Keratinocyte (primary cell): ENCODE measurements around the gene MAST2.

Source experiments
- EZH2 ChIP-seq: IDR thresholded peaks from one replicate; pipeline ENCODE4 v1.6.1; 2012; ENCODE audit warnings: inconsistent platforms, mild to moderate bottlenecking, low read length, moderate library complexity
- TF ChIP-seq, protein P1 (sequence below), 3 experiments: IDR thresholded peaks in 1 of 3; conservative IDR thresholded peaks in 1 of 3; optimal IDR thresholded peaks in 1 of 3; 2 replicates in 2 of 3; 3 replicates in 1 of 3; pipeline versions ENCODE3 to v1.5.1; 2011; ENCODE audit warnings: low read length in 3 of 3, mild to moderate bottlenecking in 3 of 3, moderate library complexity in 2 of 3, control low read depth in 1 of 3, inconsistent platforms in 1 of 3; ENCODE audit not compliant: insufficient read depth in 2 of 3; ENCODE audit errors: extremely low read depth in 1 of 3

- TF ChIP-seq, protein P1, sequence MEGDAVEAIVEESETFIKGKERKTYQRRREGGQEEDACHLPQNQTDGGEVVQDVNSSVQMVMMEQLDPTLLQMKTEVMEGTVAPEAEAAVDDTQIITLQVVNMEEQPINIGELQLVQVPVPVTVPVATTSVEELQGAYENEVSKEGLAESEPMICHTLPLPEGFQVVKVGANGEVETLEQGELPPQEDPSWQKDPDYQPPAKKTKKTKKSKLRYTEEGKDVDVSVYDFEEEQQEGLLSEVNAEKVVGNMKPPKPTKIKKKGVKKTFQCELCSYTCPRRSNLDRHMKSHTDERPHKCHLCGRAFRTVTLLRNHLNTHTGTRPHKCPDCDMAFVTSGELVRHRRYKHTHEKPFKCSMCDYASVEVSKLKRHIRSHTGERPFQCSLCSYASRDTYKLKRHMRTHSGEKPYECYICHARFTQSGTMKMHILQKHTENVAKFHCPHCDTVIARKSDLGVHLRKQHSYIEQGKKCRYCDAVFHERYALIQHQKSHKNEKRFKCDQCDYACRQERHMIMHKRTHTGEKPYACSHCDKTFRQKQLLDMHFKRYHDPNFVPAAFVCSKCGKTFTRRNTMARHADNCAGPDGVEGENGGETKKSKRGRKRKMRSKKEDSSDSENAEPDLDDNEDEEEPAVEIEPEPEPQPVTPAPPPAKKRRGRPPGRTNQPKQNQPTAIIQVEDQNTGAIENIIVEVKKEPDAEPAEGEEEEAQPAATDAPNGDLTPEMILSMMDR (optimal IDR thresholded peaks at IDR 0.05 in 1 of 3, IDR thresholded peaks at IDR 0.05 in 1 of 3, conservative IDR thresholded peaks at IDR 0.05 in 1 of 3; ENCODE audit: extremely low read depth in 1 of 3, insufficient read depth in 2 of 3, low read length in 3 of 3): no peak
- TF ChIP-seq EZH2: no peak
Observed at GRCh38 chr1:46081619-46082018, 278.2 kb downstream of the MAST2 start.
